DMS153 (cell line): ENCODE measurements around the gene NCKAP5.

ENCODE experiments used
- DNase-seq: peaks from one replicate; lab custom pipeline; 2025; lab: John Stamatoyannopoulos, UW

Gene NCKAP5

GRCh38 chr2:132752421-132753206, 815.6 kb downstream of the NCKAP5 start:
- DNase-seq: no peak

- no peak for DNase-seq
These were observed 816.4 kb downstream of the NCKAP5 start for GRCh38 chr2:132751836-132752235.

GRCh38 chr2:132750606-132751005, 817.7 kb downstream of the NCKAP5 start:
- DNase-seq: no peak

GRCh38 chr2:132747046-132747445, 821.2 kb downstream of the NCKAP5 start:
- no peak for DNase-seq

- no peak for DNase-seq
These were observed 826.5 kb downstream of the NCKAP5 start for GRCh38 chr2:132741754-132742153.

- no peak for DNase-seq
These were observed 828.1 kb downstream of the NCKAP5 start for GRCh38 chr2:132740081-132740720.

GRCh38 chr2:132738223-132738622, 830.0 kb downstream of the NCKAP5 start:
- no peak for DNase-seq

- no peak for DNase-seq
These were observed 832.2 kb downstream of the NCKAP5 start for GRCh38 chr2:132736059-132736458.

GRCh38 chr2:132734961-132735360, 833.3 kb downstream of the NCKAP5 start:
- DNase-seq: no peak

- DNase-seq: no peak
These were observed 835.2 kb downstream of the NCKAP5 start for GRCh38 chr2:132733094-132733493.

- DNase-seq: no peak
These were observed 835.6 kb downstream of the NCKAP5 start for GRCh38 chr2:132732694-132733093.

GRCh38 chr2:132731441-132731840, 836.8 kb downstream of the NCKAP5 start:
- no peak for DNase-seq

GRCh38 chr2:132730611-132731010, 837.7 kb downstream of the NCKAP5 start:
- no peak for DNase-seq

GRCh38 chr2:132729522-132729921, 838.7 kb downstream of the NCKAP5 start:
- DNase-seq: no peak

- peak; percentile 52 for DNase-seq
These were observed 842.1 kb downstream of the NCKAP5 start for GRCh38 chr2:132726155-132726554.

- no peak for DNase-seq
These were observed 842.5 kb downstream of the NCKAP5 start for GRCh38 chr2:132725748-132726147.

- DNase-seq: no peak
These were observed 843.1 kb downstream of the NCKAP5 start for GRCh38 chr2:132725148-132725547.

- no peak for DNase-seq
These were observed 846.3 kb downstream of the NCKAP5 start for GRCh38 chr2:132721938-132722337.

- DNase-seq: no peak
These were observed 847.9 kb downstream of the NCKAP5 start for GRCh38 chr2:132720393-132720792.

- no peak for DNase-seq
These were observed 848.8 kb downstream of the NCKAP5 start for GRCh38 chr2:132719480-132719879.

GRCh38 chr2:132716954-132717353, 851.3 kb downstream of the NCKAP5 start:
- no peak for DNase-seq

GRCh38 chr2:132715386-132716351, 852.6 kb downstream of the NCKAP5 start:
- DNase-seq: no peak
